Ishikawa (cell line): Measurements from ENCODE around the gene IL17RC.

Experiments
- CEBPB ChIP-seq: IDR thresholded peaks from 2 replicates; pipeline ENCODE4 v1.6.1; 2012
- EGR1 ChIP-seq: IDR thresholded peaks from 2 replicates; pipeline ENCODE4 v1.6.1; 2012
- EP300 ChIP-seq: IDR thresholded peaks from 2 replicates; pipeline ENCODE4 v1.6.1; 2012; ENCODE audit warnings: borderline replicate concordance
- FOXM1 ChIP-seq: IDR thresholded peaks from 2 replicates; pipeline ENCODE4 v1.6.1; 2012; ENCODE audit warnings: low read depth, borderline replicate concordance
- NFIC ChIP-seq: IDR thresholded peaks from 2 replicates; pipeline ENCODE4 v1.6.1; 2012
- RAD21 ChIP-seq: IDR thresholded peaks from 2 replicates; pipeline ENCODE4 v1.6.1; 2012; ENCODE audit warnings: low read depth
- TAF1 ChIP-seq: IDR thresholded peaks from 2 replicates; pipeline ENCODE4 v1.6.1; 2012; ENCODE audit warnings: low read depth, mild to moderate bottlenecking
- TCF12 ChIP-seq: IDR thresholded peaks from 2 replicates; pipeline ENCODE4 v1.6.1; 2012; ENCODE audit warnings: low read depth
- TEAD4 ChIP-seq: IDR thresholded peaks from 2 replicates; pipeline ENCODE4 v1.6.1; 2012
- YY1 ChIP-seq: IDR thresholded peaks from 2 replicates; pipeline ENCODE4 v1.6.1; 2012; ENCODE audit warnings: low read depth
- ZBTB7A ChIP-seq: IDR thresholded peaks from 2 replicates; pipeline ENCODE4 v1.6.1; 2012; ENCODE audit warnings: low read depth
- TF ChIP-seq, protein P1 (sequence below): IDR thresholded peaks from 2 replicates; pipeline ENCODE4 v1.6.1; 2012
- TF ChIP-seq, protein P2 (sequence below): IDR thresholded peaks from 2 replicates; pipeline ENCODE4 v1.6.1; 2012
- TF ChIP-seq, protein P3 (sequence below): IDR thresholded peaks from 2 replicates; pipeline ENCODE4 v1.6.1; 2012; ENCODE audit warnings: low read depth, mild to moderate bottlenecking

DNA sequence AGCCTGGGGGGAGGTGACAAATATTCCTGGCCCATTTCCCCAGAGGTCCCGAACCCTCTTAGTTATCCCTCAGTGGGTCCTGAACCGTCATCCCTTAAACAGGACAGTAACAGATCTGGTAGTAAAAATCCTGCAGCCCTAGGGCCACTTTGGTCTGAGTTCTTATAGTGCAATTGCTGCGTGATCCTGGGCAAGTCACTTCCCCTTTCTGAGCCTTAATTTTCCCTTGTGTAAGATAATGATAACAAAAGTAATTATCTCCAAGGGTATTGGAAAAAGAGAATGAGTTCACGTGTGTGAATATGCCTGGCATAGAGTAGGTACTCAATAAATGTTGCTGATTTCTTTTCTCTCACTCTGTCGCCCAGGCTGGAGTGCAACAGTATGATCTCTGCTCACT lies 29.4 kb upstream of the IL17RC start:
- TF ChIP-seq ZBTB7A, result no peak
- no peak for TF ChIP-seq EGR1
- no peak for TF ChIP-seq TAF1
- no peak for TF ChIP-seq YY1
- TF ChIP-seq TEAD4, result no peak
- TF ChIP-seq, protein P1, sequence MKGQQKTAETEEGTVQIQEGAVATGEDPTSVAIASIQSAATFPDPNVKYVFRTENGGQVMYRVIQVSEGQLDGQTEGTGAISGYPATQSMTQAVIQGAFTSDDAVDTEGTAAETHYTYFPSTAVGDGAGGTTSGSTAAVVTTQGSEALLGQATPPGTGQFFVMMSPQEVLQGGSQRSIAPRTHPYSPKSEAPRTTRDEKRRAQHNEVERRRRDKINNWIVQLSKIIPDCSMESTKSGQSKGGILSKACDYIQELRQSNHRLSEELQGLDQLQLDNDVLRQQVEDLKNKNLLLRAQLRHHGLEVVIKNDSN, result no peak
- TF ChIP-seq RAD21, result no peak
- TF ChIP-seq TCF12, result no peak
- TF ChIP-seq CEBPB, result no peak
- TF ChIP-seq EP300, result no peak
- TF ChIP-seq, protein P2, sequence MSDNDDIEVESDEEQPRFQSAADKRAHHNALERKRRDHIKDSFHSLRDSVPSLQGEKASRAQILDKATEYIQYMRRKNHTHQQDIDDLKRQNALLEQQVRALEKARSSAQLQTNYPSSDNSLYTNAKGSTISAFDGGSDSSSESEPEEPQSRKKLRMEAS, result no peak
- no peak for TF ChIP-seq FOXM1
- no peak for TF ChIP-seq NFIC
- TF ChIP-seq, protein P3, sequence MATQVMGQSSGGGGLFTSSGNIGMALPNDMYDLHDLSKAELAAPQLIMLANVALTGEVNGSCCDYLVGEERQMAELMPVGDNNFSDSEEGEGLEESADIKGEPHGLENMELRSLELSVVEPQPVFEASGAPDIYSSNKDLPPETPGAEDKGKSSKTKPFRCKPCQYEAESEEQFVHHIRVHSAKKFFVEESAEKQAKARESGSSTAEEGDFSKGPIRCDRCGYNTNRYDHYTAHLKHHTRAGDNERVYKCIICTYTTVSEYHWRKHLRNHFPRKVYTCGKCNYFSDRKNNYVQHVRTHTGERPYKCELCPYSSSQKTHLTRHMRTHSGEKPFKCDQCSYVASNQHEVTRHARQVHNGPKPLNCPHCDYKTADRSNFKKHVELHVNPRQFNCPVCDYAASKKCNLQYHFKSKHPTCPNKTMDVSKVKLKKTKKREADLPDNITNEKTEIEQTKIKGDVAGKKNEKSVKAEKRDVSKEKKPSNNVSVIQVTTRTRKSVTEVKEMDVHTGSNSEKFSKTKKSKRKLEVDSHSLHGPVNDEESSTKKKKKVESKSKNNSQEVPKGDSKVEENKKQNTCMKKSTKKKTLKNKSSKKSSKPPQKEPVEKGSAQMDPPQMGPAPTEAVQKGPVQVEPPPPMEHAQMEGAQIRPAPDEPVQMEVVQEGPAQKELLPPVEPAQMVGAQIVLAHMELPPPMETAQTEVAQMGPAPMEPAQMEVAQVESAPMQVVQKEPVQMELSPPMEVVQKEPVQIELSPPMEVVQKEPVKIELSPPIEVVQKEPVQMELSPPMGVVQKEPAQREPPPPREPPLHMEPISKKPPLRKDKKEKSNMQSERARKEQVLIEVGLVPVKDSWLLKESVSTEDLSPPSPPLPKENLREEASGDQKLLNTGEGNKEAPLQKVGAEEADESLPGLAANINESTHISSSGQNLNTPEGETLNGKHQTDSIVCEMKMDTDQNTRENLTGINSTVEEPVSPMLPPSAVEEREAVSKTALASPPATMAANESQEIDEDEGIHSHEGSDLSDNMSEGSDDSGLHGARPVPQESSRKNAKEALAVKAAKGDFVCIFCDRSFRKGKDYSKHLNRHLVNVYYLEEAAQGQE, result no peak
